SJCRH30 (cell line): ENCODE results near the gene CAMKK2. TPM values are rescaled to one million over a fixed set of nuclear protein-coding genes. Genes with fewer than 3 reads are reported as not detected.
"Not testable (repeated sequence)": the region's sequence is repeated elsewhere in the genome, so short reads cannot be mapped to it uniquely, and the experiment has no call there.

ENCODE experiments used
- DNase-seq, 2 experiments: peaks; one replicate each; pipeline ENCODE4 v3.0.0-alpha.2; 2015 to 2020
- H3K27ac ChIP-seq: fragments of 250-450 bp; sonication (Bioruptor Pico); 2 replicates; pipeline ENCODE4 v1.5.1; 2020; ENCODE audit warnings: mild to moderate bottlenecking, moderate library complexity
- H3K27me3 ChIP-seq: fragments of 250-450 bp; sonication (Bioruptor Pico); 2 replicates; pipeline ENCODE4 v1.5.1; 2020; ENCODE audit warnings: mild to moderate bottlenecking, moderate library complexity
- H3K36me3 ChIP-seq: fragments of 250-450 bp; sonication (Bioruptor Pico); 2 replicates; pipeline ENCODE4 v1.5.1; 2020; ENCODE audit warnings: mild to moderate bottlenecking, moderate library complexity
- H3K4me1 ChIP-seq: fragments of 250-450 bp; sonication (Bioruptor Pico); 2 replicates; pipeline ENCODE4 v1.5.1; 2020; ENCODE audit warnings: mild to moderate bottlenecking, moderate library complexity
- H3K4me3 ChIP-seq: fragments of 250-450 bp; sonication (Bioruptor Pico); 2 replicates; pipeline ENCODE4 v1.5.1; 2020; ENCODE audit warnings: mild to moderate bottlenecking, moderate library complexity
- H3K9me3 ChIP-seq: fragments of 250-450 bp; sonication (Bioruptor Pico); replicated peaks from 2 replicates; pipeline ENCODE4 v1.5.1; 2020; ENCODE audit warnings: mild to moderate bottlenecking, moderate library complexity
- total RNA-seq: library from RNA; depleted of rRNA; stranded (reverse); fragments of >200 nt; shearing (Covaris generic); gene quantifications from 2 replicates; pipeline ENCODE4 v1.2.3, GENCODE V29; 2014

Gene CAMKK2
- total RNA-seq, 1 experiment from 2014 or later, result 9.7 TPM

- H3K27me3 ChIP-seq, result no peaks in the 10 kb centered on the region
- H3K27ac ChIP-seq, result no peak overlapping the region
- DNase-seq, result no peak
- H3K4me1 ChIP-seq, result no peaks in the 10 kb centered on the region
- no peaks in the 10 kb centered on the region for H3K9me3 ChIP-seq
- H3K36me3 ChIP-seq, result peaks cover 3% of the 10 kb centered on the region; the same call in 1 of the 2 replicates
- no peak overlapping the region for H3K4me3 ChIP-seq
Measured at GRCh38 chr12:121289962-121290361, 6.5 kb downstream of the CAMKK2 start.

- no peak overlapping the region for H3K27ac ChIP-seq
- no peaks in the 10 kb centered on the region for H3K27me3 ChIP-seq
- H3K4me3 ChIP-seq, result no peak overlapping the region
- H3K4me1 ChIP-seq, result no peaks in the 10 kb centered on the region
- DNase-seq, result no peak
- H3K9me3 ChIP-seq, result no peaks in the 10 kb centered on the region
- H3K36me3 ChIP-seq, result peaks cover 3% of the 10 kb centered on the region; the same call in 1 of the 2 replicates
Measured at GRCh38 chr12:121288986-121289385, 7.5 kb downstream of the CAMKK2 start.

- no peak for DNase-seq
- Histone ChIP-seq H3K27me3 (no peaks in the 10 kb centered on the region), H3K36me3 (peaks cover 3% of the 10 kb centered on the region; the same call in 1 of the 2 replicates), H3K4me3 (no peak overlapping the region), H3K9me3 (no peaks in the 10 kb centered on the region), H3K27ac (no peak overlapping the region), H3K4me1 (no peaks in the 10 kb centered on the region)
Measured at GRCh38 chr12:121288158-121288845, 8.2 kb downstream of the CAMKK2 start.

GRCh38 chr12:121287267-121287954 is 9.1 kb downstream of the CAMKK2 start:
- no peak overlapping the region for H3K4me3 ChIP-seq
- no peak for DNase-seq
- peaks cover 3% of the 10 kb centered on the region; the same call in 1 of the 2 replicates for H3K36me3 ChIP-seq
- no peak overlapping the region for H3K27ac ChIP-seq
- no peaks in the 10 kb centered on the region for H3K9me3 ChIP-seq
- no peaks in the 10 kb centered on the region for H3K4me1 ChIP-seq
- H3K27me3 ChIP-seq, result no peaks in the 10 kb centered on the region

GRCh38 chr12:121285856-121286255 is 10.7 kb downstream of the CAMKK2 start:
- Histone ChIP-seq H3K27ac (no peak overlapping the region), H3K4me3 (no peak overlapping the region), H3K9me3 (no peaks in the 10 kb centered on the region), H3K36me3 (no peaks in the 10 kb centered on the region), H3K4me1 (no peaks in the 10 kb centered on the region), H3K27me3 (no peaks in the 10 kb centered on the region)
- no peak for DNase-seq

GRCh38 chr12:121284551-121285390 is 11.7 kb downstream of the CAMKK2 start:
- H3K27ac ChIP-seq, result no peak overlapping the region
- no peak for DNase-seq

GRCh38 chr12:121283841-121284240 is 12.7 kb downstream of the CAMKK2 start:
- no peak overlapping the region for H3K4me3 ChIP-seq
- no peaks in the 10 kb centered on the region for H3K27me3 ChIP-seq
- DNase-seq, result no peak
- no peaks in the 10 kb centered on the region for H3K9me3 ChIP-seq
- no peaks in the 10 kb centered on the region for H3K36me3 ChIP-seq
- no peak overlapping the region for H3K27ac ChIP-seq
- H3K4me1 ChIP-seq, result no peaks in the 10 kb centered on the region

More at GRCh38 chr12:121284551-121285390, 11.7 kb downstream of the CAMKK2 start:
- no peaks in the 10 kb centered on the region for H3K9me3 ChIP-seq
- no peaks in the 10 kb centered on the region for H3K4me1 ChIP-seq
- no peaks in the 10 kb centered on the region for H3K27me3 ChIP-seq
- no peaks in the 10 kb centered on the region for H3K36me3 ChIP-seq
- H3K4me3 ChIP-seq, result no peak overlapping the region

GRCh38 chr12:121283388-121283787 is 13.1 kb downstream of the CAMKK2 start:
- DNase-seq, result no peak
- Histone ChIP-seq H3K27ac (no peak overlapping the region), H3K4me3 (no peak overlapping the region), H3K36me3 (no peaks in the 10 kb centered on the region), H3K4me1 (no peaks in the 10 kb centered on the region), H3K9me3 (no peaks in the 10 kb centered on the region), H3K27me3 (no peaks in the 10 kb centered on the region)

- H3K36me3 ChIP-seq, H3K27ac ChIP-seq, DNase-seq, H3K27me3 ChIP-seq, H3K4me3 ChIP-seq, H3K4me1 ChIP-seq, H3K9me3 ChIP-seq: not testable (repeated sequence)
Measured at GRCh38 chr12:121282910-121283309, 13.6 kb downstream of the CAMKK2 start.

GRCh38 chr12:121282072-121282742 is 14.3 kb downstream of the CAMKK2 start:
- no peak for DNase-seq
- no peak overlapping the region for H3K4me3 ChIP-seq
- H3K36me3 ChIP-seq, result no peaks in the 10 kb centered on the region
- H3K9me3 ChIP-seq, result no peaks in the 10 kb centered on the region
- no peak overlapping the region for H3K27ac ChIP-seq
- no peaks in the 10 kb centered on the region for H3K4me1 ChIP-seq
- no peaks in the 10 kb centered on the region for H3K27me3 ChIP-seq

- not testable (repeated sequence) for H3K4me1 ChIP-seq, H3K9me3 ChIP-seq, H3K27ac ChIP-seq, H3K36me3 ChIP-seq, H3K27me3 ChIP-seq, DNase-seq, H3K4me3 ChIP-seq
Measured at GRCh38 chr12:121281116-121281515, 15.4 kb downstream of the CAMKK2 start.

GRCh38 chr12:121280531-121280930 is 16.0 kb downstream of the CAMKK2 start:
- not testable (repeated sequence) for H3K27ac ChIP-seq, H3K27me3 ChIP-seq

GRCh38 chr12:121279507-121279915 is 17.0 kb downstream of the CAMKK2 start:
- DNase-seq, result no peak
- no peaks in the 10 kb centered on the region for H3K27me3 ChIP-seq
- H3K9me3 ChIP-seq, result no peaks in the 10 kb centered on the region
- no peak overlapping the region for H3K27ac ChIP-seq
- H3K4me1 ChIP-seq, result no peaks in the 10 kb centered on the region
- H3K4me3 ChIP-seq, result no peak overlapping the region
- no peaks in the 10 kb centered on the region for H3K36me3 ChIP-seq

More at GRCh38 chr12:121280531-121280930, 16.0 kb downstream of the CAMKK2 start:
- H3K4me1 ChIP-seq, H3K4me3 ChIP-seq, H3K36me3 ChIP-seq, H3K9me3 ChIP-seq, DNase-seq: not testable (repeated sequence)

GRCh38 chr12:121279071-121279375 is 17.5 kb downstream of the CAMKK2 start:
- Histone ChIP-seq H3K9me3 (no peaks in the 10 kb centered on the region), H3K27me3 (no peaks in the 10 kb centered on the region), H3K4me3 (no peak overlapping the region), H3K4me1 (no peaks in the 10 kb centered on the region), H3K36me3 (no peaks in the 10 kb centered on the region), H3K27ac (no peak overlapping the region)
- no peak for DNase-seq
